Subcutaneous adipose tissue (tissue), 4 donors: Measurements from ENCODE around the gene ESF1. TPM values are rescaled to one million over a fixed set of nuclear protein-coding genes. Genes with fewer than 3 reads are reported as not detected.

Source experiments
- total RNA-seq, 4 donors: library from RNA; depleted of rRNA; stranded (reverse); fragments of >200 nt; gene quantifications; one replicate each; pipeline ENCODE4 v1.1.0, GENCODE V29; 2016
- TF ChIP-seq, protein P1 (sequence below): fragments of 450-650 bp; IDR thresholded peaks from one replicate; pipeline ENCODE4 v1.5.1; 2016; ENCODE audit warnings: low read depth, mild to moderate bottlenecking, control low read depth, antibody characterized with exemption, moderate library complexity

ESF1 gene
- total RNA-seq, 4 donors from 2014 or later: 13.0 to 26.7 (median 16.6) TPM

DNA sequence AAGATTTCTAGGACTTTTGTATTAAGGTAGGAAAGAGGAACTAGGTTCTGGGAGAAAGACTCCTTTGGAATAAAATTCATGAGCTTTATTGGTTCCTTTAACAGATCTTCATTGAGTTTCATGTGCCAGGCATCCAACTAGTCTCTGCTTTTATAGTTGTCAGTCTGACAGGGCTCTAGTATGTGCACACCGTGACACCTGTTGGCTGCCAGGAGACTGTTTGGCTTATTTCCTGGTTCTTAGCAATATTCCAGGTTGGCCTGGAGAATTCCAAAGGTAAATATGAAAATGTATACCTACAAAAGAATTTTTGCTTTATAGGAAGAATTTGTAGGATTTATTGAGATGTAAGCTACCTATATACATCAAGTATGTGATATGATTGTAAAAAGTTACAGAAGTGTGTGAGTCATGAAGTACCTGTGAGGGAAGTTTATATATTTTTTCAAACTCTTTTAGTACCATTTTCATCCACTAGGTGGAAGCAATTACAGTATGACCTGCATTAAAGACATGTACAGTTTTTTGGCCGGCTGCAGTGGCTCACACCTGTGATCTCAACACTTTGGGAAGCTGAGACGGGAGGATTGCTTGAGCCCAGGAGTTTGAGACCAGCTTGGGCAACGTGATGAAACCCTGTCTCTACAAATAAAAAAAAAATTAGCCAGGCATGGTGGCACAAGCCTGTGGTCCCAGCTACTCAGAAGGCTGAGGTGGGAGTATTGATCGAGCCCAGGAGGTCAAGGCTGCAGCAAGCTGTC lies 35.3 kb upstream of the ESF1 start:
- TF ChIP-seq, protein P1, sequence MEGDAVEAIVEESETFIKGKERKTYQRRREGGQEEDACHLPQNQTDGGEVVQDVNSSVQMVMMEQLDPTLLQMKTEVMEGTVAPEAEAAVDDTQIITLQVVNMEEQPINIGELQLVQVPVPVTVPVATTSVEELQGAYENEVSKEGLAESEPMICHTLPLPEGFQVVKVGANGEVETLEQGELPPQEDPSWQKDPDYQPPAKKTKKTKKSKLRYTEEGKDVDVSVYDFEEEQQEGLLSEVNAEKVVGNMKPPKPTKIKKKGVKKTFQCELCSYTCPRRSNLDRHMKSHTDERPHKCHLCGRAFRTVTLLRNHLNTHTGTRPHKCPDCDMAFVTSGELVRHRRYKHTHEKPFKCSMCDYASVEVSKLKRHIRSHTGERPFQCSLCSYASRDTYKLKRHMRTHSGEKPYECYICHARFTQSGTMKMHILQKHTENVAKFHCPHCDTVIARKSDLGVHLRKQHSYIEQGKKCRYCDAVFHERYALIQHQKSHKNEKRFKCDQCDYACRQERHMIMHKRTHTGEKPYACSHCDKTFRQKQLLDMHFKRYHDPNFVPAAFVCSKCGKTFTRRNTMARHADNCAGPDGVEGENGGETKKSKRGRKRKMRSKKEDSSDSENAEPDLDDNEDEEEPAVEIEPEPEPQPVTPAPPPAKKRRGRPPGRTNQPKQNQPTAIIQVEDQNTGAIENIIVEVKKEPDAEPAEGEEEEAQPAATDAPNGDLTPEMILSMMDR: no peak

DNA sequence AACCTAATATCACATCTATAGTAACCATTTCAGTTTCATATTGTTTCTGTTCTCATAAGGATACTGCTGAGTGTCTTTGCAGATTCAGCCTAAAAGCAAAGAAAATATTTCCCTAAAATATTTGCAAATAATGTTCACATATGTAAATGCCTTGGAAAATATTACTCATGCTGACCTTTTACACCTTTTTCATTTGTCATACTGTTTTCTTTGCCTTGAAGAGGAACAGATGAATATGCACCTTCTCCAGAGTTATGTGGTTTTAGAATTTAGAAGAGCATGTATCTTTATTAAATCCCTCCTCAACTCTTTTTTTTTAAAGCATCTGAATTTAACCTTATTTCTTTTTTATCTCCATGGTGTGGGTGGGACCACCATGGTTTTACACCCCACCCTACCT lies 32.6 kb upstream of the ESF1 start:
- TF ChIP-seq, protein P1: no peak

DNA sequence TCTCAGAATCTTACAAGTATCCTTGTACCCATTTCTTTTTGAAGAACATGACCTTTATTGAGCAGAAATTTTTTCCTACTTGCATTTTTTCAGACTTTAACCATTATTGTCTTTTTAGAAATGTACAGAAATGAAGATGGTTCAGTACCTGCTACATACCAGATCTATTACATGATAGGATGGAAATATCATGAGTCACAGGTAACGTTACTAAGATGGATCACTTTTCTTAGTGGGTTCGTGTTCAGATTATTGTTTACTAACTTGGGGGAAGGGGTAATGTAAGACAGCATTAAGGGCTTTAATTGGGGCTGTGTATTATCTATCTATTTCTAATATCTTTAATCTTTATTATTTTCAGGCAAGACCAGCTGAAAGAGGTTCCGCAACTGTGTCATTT lies 32.0 kb upstream of the ESF1 start:
- TF ChIP-seq, protein P1: no peak

DNA sequence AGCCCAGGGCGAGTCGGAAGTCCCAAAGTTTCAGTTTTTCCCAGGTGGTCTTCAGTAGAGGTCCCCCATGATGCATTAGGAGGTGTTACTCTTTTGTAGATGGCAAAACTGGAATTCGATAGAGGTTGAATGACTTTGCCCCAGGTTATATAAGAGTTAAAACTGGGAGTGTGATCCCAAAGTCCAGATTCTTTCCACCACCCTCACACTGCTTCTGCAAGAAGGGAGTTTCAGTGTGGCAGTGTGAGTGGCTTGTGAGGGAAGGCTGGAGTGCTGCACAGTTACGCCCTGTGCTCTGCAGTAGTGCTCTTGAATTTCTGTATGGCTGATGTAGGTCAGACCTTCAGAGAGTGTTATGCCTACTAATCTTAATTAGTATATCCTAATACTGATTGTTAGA lies 30.0 kb upstream of the ESF1 start:
- TF ChIP-seq, protein P1: no peak

DNA sequence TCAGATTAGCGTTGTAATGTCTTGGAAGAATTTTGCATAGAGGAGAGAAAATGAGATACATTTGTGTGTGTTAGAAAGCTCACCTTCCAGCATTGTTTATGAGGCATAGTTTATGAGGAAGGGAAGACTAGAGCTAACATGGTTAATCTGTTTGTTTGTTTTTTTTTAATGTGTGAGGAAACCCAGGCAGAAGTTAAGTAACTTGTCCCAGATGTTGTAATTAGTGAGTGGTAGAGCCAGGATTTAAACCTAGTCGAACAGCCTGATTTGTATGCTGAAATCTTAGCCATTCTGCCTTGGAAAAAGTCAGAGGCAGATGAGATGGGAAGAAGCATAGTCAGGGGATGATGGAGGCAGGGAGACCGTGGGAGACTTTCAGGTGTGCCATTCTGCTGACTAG lies 29.2 kb upstream of the ESF1 start:
- TF ChIP-seq, protein P1: no peak

DNA sequence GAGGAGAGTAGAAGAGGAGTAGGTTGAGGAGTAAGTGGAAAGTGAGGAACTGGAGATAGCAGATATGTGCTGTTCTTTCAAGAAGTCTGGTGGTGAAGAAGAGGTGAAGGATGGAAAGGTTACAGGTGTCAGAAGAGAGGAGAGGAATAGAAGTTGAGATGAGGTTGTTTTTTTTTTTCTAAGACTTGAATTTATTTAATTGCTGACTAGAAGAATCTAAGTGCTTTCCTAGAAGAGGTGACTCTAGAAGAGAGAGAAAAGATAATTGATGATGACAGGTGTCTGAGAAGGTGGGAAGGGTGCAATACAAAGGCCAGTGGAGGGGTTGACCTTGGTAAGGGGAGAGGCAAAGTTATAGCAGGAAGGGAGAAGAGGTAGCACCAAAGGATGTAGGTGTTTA lies 25.7 kb upstream of the ESF1 start:
- TF ChIP-seq, protein P1: no peak

DNA sequence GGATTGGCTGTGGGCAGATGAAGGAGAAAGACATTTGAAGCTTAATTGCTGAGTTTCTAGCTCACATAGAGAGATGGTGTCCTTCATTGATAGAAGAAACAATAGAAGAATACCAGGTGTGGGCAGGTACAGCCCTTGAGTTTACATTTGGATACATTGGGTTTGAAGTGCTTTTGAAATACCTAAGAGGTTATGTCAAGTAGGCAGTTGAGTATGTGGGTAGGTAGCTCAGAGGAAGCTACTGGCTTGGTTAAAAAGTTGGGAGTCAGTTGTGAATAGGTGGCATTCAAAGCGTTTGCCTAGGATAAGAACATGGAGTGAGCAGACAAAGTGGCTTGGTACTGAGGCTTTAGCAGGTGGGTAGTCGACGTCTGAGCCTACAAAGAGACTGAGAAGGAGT lies 25.1 kb upstream of the ESF1 start:
- TF ChIP-seq, protein P1: no peak
